Stimulated activated CD4-positive, alpha-beta T cell treated with anti-CD3 and anti-CD28 coated beads, Interleukin-1b, Interleukin-23, amount 100 ng/mL, for 24 hours (primary cell): ENCODE data around the gene PTPRO.

Experiments used
- DNase-seq, 4 experiments: peaks; one replicate each; pipeline ENCODE4 v3.0.0-alpha.2; 2020; ENCODE audit warnings: low read depth in 4 of 4, low spot score in 1 of 4

The PTPRO gene

GRCh38 chr12:15634010-15634683, 311.8 kb downstream of the PTPRO start:
- DNase-seq = no peak

GRCh38 chr12:15636060-15636890, 314.0 kb downstream of the PTPRO start:
- no peak for DNase-seq

GRCh38 chr12:15638231-15638630, 315.9 kb downstream of the PTPRO start:
- no peak for DNase-seq

GRCh38 chr12:15644700-15645099, 322.4 kb downstream of the PTPRO start:
- DNase-seq = no peak

GRCh38 chr12:15646581-15646980, 324.3 kb downstream of the PTPRO start:
- DNase-seq = no peak
